T1000 (cell line): Measurements from ENCODE around the gene IER2.

Experiments used
- DNase-seq: peaks from one replicate; lab custom pipeline; 2025; ENCODE audit warnings: mixed read lengths; lab: John Stamatoyannopoulos, UW

IER2 gene

GRCh38 chr19:13118424-13119193, 31.6 kb upstream of the IER2 start:
- DNase-seq: no peak

- no peak for DNase-seq
These were observed 30.6 kb upstream of the IER2 start for GRCh38 chr19:13119627-13120026.

GRCh38 chr19:13120031-13120430, 30.2 kb upstream of the IER2 start:
- no peak for DNase-seq

- DNase-seq: no peak
These were observed 29.4 kb upstream of the IER2 start for GRCh38 chr19:13120817-13121216.

- DNase-seq: no peak
These were observed 28.5 kb upstream of the IER2 start for GRCh38 chr19:13121551-13122274.

- no peak for DNase-seq
These were observed 27.8 kb upstream of the IER2 start for GRCh38 chr19:13122275-13122878.

- no peak for DNase-seq
These were observed 26.9 kb upstream of the IER2 start for GRCh38 chr19:13122980-13123957.

- DNase-seq: no peak
These were observed 23.2 kb upstream of the IER2 start for GRCh38 chr19:13127051-13127450.

- no peak for DNase-seq
These were observed 22.2 kb upstream of the IER2 start for GRCh38 chr19:13127811-13128575.

GRCh38 chr19:13128583-13128982, 21.6 kb upstream of the IER2 start:
- DNase-seq: no peak

GRCh38 chr19:13129384-13129783, 20.8 kb upstream of the IER2 start:
- DNase-seq: no peak

GRCh38 chr19:13130886-13131490, 19.2 kb upstream of the IER2 start:
- DNase-seq: no peak

- no peak for DNase-seq
These were observed 17.6 kb upstream of the IER2 start for GRCh38 chr19:13132471-13133180.

GRCh38 chr19:13133241-13133870, 16.9 kb upstream of the IER2 start:
- DNase-seq: no peak

- DNase-seq: no peak
These were observed 15.6 kb upstream of the IER2 start for GRCh38 chr19:13134626-13135025.

GRCh38 chr19:13135068-13136062, 14.8 kb upstream of the IER2 start:
- no peak for DNase-seq

- no peak for DNase-seq
These were observed 12.9 kb upstream of the IER2 start for GRCh38 chr19:13137290-13137794.
